ENCODE data around the gene LRRC8A.
"Not testable (repeated sequence)": the region's sequence is repeated elsewhere in the genome, so short reads cannot be mapped to it uniquely, and the experiment has no call there.

LRRC8A gene

GRCh38 chr9:128881884-128882676 is at the start of gene LRRC8A, which contains the start of gene KYAT1:
TSS of gene LRRC8A (plus strand) at chr9:128882133. CDS start at chr9:128907165, 25,032 bp downstream.
TSS of gene KYAT1 (minus strand) at chr9:128881950. CDS start at chr9:128845405, 36,545 bp downstream.
- DNase-seq (ENCODE audit: low spot score), result peak; percentile 96

GRCh38 chr9:128833696-128834095 is 48.2 kb upstream of the LRRC8A start:
- no peak for DNase-seq (ENCODE audit: low spot score)

GRCh38 chr9:128835246-128836210 is 46.4 kb upstream of the LRRC8A start:
- no peak for DNase-seq (ENCODE audit: low spot score)

GRCh38 chr9:128836509-128837145 is 45.3 kb upstream of the LRRC8A start:
- no peak for DNase-seq (ENCODE audit: low spot score)

GRCh38 chr9:128838338-128838737 is 43.6 kb upstream of the LRRC8A start:
- no peak for DNase-seq (ENCODE audit: low spot score)

GRCh38 chr9:128840524-128840923 is 41.4 kb upstream of the LRRC8A start:
- DNase-seq (ENCODE audit: low spot score), result no peak

- DNase-seq (ENCODE audit: low spot score), result no peak
Measured at GRCh38 chr9:128841694-128842492, 40.0 kb upstream of the LRRC8A start.

GRCh38 chr9:128843171-128843570 is 38.8 kb upstream of the LRRC8A start:
- DNase-seq (ENCODE audit: low spot score), result not testable (repeated sequence)

- no peak for DNase-seq (ENCODE audit: low spot score)
Measured at GRCh38 chr9:128845186-128845931, 36.6 kb upstream of the LRRC8A start.

- DNase-seq (ENCODE audit: low spot score), result no peak
Measured at GRCh38 chr9:128846680-128847030, 35.3 kb upstream of the LRRC8A start.

GRCh38 chr9:128847803-128848202 is 34.1 kb upstream of the LRRC8A start:
- DNase-seq (ENCODE audit: low spot score), result no peak

- not testable (repeated sequence) for DNase-seq (ENCODE audit: low spot score)
Measured at GRCh38 chr9:128851024-128851423, 30.9 kb upstream of the LRRC8A start.

GRCh38 chr9:128851779-128852600 is 29.9 kb upstream of the LRRC8A start:
- peak; percentile 66 for DNase-seq (ENCODE audit: low spot score)

GRCh38 chr9:128852646-128853045 is 29.3 kb upstream of the LRRC8A start:
- not testable (repeated sequence) for DNase-seq (ENCODE audit: low spot score)

GRCh38 chr9:128854454-128854853 is 27.5 kb upstream of the LRRC8A start:
- DNase-seq (ENCODE audit: low spot score), result not testable (repeated sequence)

GRCh38 chr9:128858476-128858875 is 23.5 kb upstream of the LRRC8A start:
- DNase-seq (ENCODE audit: low spot score), result not testable (repeated sequence)

- peak; percentile 61 for DNase-seq (ENCODE audit: low spot score)
Measured at GRCh38 chr9:128860937-128861336, 21.0 kb upstream of the LRRC8A start.

GRCh38 chr9:128861501-128861900 is 20.4 kb upstream of the LRRC8A start:
- no peak for DNase-seq (ENCODE audit: low spot score)

- DNase-seq (ENCODE audit: low spot score), result no peak
Measured at GRCh38 chr9:128862401-128862851, 19.5 kb upstream of the LRRC8A start.

GRCh38 chr9:128863647-128864046 is 18.3 kb upstream of the LRRC8A start:
- DNase-seq (ENCODE audit: low spot score), result no peak
